ENCODE results near the gene INSR.

DNA sequence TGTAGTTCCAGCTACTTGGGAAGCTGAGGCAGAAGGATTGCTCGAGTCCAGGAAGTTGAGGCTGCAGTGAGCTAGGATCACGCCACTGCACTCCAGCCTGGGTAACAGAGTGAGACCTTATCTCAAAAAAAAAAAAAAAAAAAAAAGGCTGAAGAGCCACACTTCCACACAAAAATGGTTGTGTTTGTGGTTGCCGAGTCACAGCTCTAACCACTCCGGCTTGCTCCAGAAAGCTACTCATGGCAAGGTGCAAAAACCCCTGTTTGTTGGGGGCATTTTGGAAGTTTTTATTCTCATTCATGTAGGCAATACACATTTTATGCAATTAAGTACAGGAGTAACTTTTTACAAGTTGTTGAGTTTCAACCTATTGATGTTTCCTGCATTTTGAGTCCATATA is 93.5 kb downstream of the INSR start:
- TF ChIP-seq ZNF645 (tag by site-specific recombination; IDR thresholded peaks at IDR 0.05) = no peak
- no peak for TF ChIP-seq CTCF (tag by site-specific recombination; IDR thresholded peaks at IDR 0.05)
- TF ChIP-seq ZNF19 (tag by site-specific recombination; IDR thresholded peaks at IDR 0.05; ENCODE audit: low read depth) = no peak
- TF ChIP-seq, protein P1, sequence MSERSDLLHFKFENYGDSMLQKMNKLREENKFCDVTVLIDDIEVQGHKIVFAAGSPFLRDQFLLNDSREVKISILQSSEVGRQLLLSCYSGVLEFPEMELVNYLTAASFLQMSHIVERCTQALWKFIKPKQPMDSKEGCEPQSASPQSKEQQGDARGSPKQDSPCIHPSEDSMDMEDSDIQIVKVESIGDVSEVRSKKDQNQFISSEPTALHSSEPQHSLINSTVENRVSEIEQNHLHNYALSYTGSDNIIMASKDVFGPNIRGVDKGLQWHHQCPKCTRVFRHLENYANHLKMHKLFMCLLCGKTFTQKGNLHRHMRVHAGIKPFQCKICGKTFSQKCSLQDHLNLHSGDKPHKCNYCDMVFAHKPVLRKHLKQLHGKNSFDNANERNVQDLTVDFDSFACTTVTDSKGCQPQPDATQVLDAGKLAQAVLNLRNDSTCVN (tag by site-specific recombination; optimal IDR thresholded peaks at IDR 0.05) = no peak
- TF ChIP-seq ZNF239 (tag by site-specific recombination; IDR thresholded peaks at IDR 0.05) = no peak
- no peak for TF ChIP-seq ZBTB1 (tag by site-specific recombination; IDR thresholded peaks at IDR 0.05)
- TF ChIP-seq ZBTB7A (tag by site-specific recombination; IDR thresholded peaks at IDR 0.05; ENCODE audit: low read depth) = no peak
- TF ChIP-seq GLI4 (tag by site-specific recombination; IDR thresholded peaks at IDR 0.05) = no peak
- TF ChIP-seq ZNF660 (tag by site-specific recombination; IDR thresholded peaks at IDR 0.05) = no peak
- no peak for TF ChIP-seq ZNF785 (tag by site-specific recombination; IDR thresholded peaks at IDR 0.05)
- no peak for TF ChIP-seq IKZF3 (tag by site-specific recombination; IDR thresholded peaks at IDR 0.05)
- TF ChIP-seq ZBTB44 (tag by site-specific recombination; IDR thresholded peaks at IDR 0.05) = no peak
